C4-2B (cell line): Measurements from ENCODE around the gene HOXD3.

Experiments
- ZFX ChIP-seq: fragments of 450-650 bp; IDR thresholded peaks from 2 replicates; pipeline ENCODE4 v1.6.1; 2017
- TF ChIP-seq, protein P1 (sequence below): fragments of 450-650 bp; conservative IDR thresholded peaks from 2 replicates; pipeline ENCODE4 v1.5.1; 2017; ENCODE audit warnings: mild to moderate bottlenecking

- TF ChIP-seq, protein P1, sequence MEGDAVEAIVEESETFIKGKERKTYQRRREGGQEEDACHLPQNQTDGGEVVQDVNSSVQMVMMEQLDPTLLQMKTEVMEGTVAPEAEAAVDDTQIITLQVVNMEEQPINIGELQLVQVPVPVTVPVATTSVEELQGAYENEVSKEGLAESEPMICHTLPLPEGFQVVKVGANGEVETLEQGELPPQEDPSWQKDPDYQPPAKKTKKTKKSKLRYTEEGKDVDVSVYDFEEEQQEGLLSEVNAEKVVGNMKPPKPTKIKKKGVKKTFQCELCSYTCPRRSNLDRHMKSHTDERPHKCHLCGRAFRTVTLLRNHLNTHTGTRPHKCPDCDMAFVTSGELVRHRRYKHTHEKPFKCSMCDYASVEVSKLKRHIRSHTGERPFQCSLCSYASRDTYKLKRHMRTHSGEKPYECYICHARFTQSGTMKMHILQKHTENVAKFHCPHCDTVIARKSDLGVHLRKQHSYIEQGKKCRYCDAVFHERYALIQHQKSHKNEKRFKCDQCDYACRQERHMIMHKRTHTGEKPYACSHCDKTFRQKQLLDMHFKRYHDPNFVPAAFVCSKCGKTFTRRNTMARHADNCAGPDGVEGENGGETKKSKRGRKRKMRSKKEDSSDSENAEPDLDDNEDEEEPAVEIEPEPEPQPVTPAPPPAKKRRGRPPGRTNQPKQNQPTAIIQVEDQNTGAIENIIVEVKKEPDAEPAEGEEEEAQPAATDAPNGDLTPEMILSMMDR: no peak
- TF ChIP-seq ZFX: no peak
These were observed 27.3 kb upstream of the HOXD3 start for GRCh38 chr2:176129813-176130146.
